IMR-90 (cell line): ENCODE results near the gene XPO6. TPM values are rescaled to one million over a fixed set of nuclear protein-coding genes. Genes with fewer than 3 reads are reported as not detected.

ENCODE experiments used
- ATAC-seq: fragments of 200-7000 bp; cut with Tn5 transposase; 2 replicates; pipeline ENCODE4 v1.9.1; 2020; ENCODE audit warnings: low read depth, mild to moderate bottlenecking, moderate library complexity
- BruUV-seq: library from RNA; stranded (reverse); fragments of 400-500 nt; replicated peaks from 2 replicates; lab custom pipeline; 2021; lab: Mats Ljungman, UMichigan
- CTCF ChIA-PET: fragments of 300-600 bp; formaldehyde crosslinking; extraction: SDS; loops from one replicate; lab custom pipeline; 2021; ENCODE audit warnings: antibody characterized with exemption; lab: Yijun Ruan, JAX
- POLR2A ChIA-PET: fragments of 300-600 bp; sonication (Branson Sonifier 250); formaldehyde crosslinking; loops from one replicate; lab custom pipeline; 2022; ENCODE audit warnings: antibody characterized with exemption; ENCODE audit not compliant: unreplicated experiment; lab: Charles Lee
- DNase-seq: peaks from one replicate; pipeline ENCODE4 v3.0.0; 2013
- H2AFZ ChIP-seq: replicated peaks from 2 replicates; pipeline ENCODE3; 2013; ENCODE audit warnings: low read length, mild to moderate bottlenecking; ENCODE audit not compliant: poor library complexity
- H2AK5ac ChIP-seq: 2 replicates; pipeline ENCODE4 v1.6.1; 2013; ENCODE audit warnings: low read depth, low read length, inconsistent platforms
- H2AK9ac ChIP-seq: replicated peaks from 2 replicates; pipeline ENCODE3; 2013; ENCODE audit warnings: mild to moderate bottlenecking, low read depth, low read length, moderate library complexity; ENCODE audit not compliant: poor library complexity
- H2BK120ac ChIP-seq: 2 replicates; pipeline ENCODE4 v1.6.1; 2013; ENCODE audit warnings: low read depth, low read length, inconsistent platforms
- H2BK15ac ChIP-seq: 3 replicates; pipeline ENCODE4 v1.6.1; 2013; ENCODE audit warnings: low read depth, low read length, inconsistent platforms
- H2BK20ac ChIP-seq: 2 replicates; pipeline ENCODE4 v1.6.1; 2013; ENCODE audit warnings: low read depth, mild to moderate bottlenecking, inconsistent platforms, low read length, moderate library complexity
- H2BK5ac ChIP-seq: 2 replicates; pipeline ENCODE4 v1.6.1; 2013; ENCODE audit warnings: mild to moderate bottlenecking, low read depth, low read length, inconsistent platforms; ENCODE audit not compliant: poor library complexity, severe bottlenecking
- H3K14ac ChIP-seq: replicated peaks from 2 replicates; pipeline ENCODE4 v1.6.1; 2013; ENCODE audit warnings: low read depth, low read length, inconsistent platforms
- H3K18ac ChIP-seq: 2 replicates; pipeline ENCODE4 v1.6.1; 2013; ENCODE audit warnings: low read depth, low read length, control low read depth
- H3K23ac ChIP-seq: 2 replicates; pipeline ENCODE4 v1.6.1; 2013; ENCODE audit warnings: low read depth, low read length, inconsistent platforms
- H3K27ac ChIP-seq: 2 replicates; pipeline ENCODE4 v1.5.1; 2013; ENCODE audit warnings: mild to moderate bottlenecking, control low read depth, low read length; ENCODE audit not compliant: insufficient read depth
- H3K27me3 ChIP-seq: 2 replicates; pipeline ENCODE4 v1.6.1; 2013; ENCODE audit warnings: low read length; ENCODE audit not compliant: control insufficient read depth, insufficient read depth
- H3K36me3 ChIP-seq: 2 replicates; pipeline ENCODE4 v1.6.1; 2013; ENCODE audit warnings: low read length, mixed read lengths; ENCODE audit not compliant: control insufficient read depth, insufficient read depth
- H3K4ac ChIP-seq: 2 replicates; pipeline ENCODE4 v1.6.1; 2013; ENCODE audit warnings: low read depth, low read length, inconsistent platforms
- H3K4me1 ChIP-seq: 2 replicates; pipeline ENCODE4 v1.6.1; 2013; ENCODE audit warnings: low read length, mixed read lengths; ENCODE audit not compliant: control insufficient read depth, insufficient read depth
- H3K4me2 ChIP-seq: 2 replicates; pipeline ENCODE4 v1.6.1; 2013; ENCODE audit warnings: low read depth, mild to moderate bottlenecking, control low read depth, low read length, moderate library complexity
- H3K4me3 ChIP-seq: 2 replicates; pipeline ENCODE4 v1.5.1; 2013; ENCODE audit warnings: low read depth, mild to moderate bottlenecking, control low read depth, low read length, moderate library complexity; ENCODE audit not compliant: insufficient read depth
- H3K56ac ChIP-seq: 2 replicates; pipeline ENCODE4 v1.6.1; 2013; ENCODE audit warnings: low read length, inconsistent platforms; ENCODE audit not compliant: insufficient read depth; ENCODE audit errors: extremely low read depth
- H3K79me1 ChIP-seq, 2 experiments: 2 replicates each; pipeline ENCODE4 v1.6.1; 2013; ENCODE audit warnings: low read length in 2 of 2, inconsistent platforms in 1 of 2, low read depth in 1 of 2
- H3K9ac ChIP-seq: 2 replicates; pipeline ENCODE4 v1.6.1; 2013; ENCODE audit warnings: low read depth, low read length, control low read depth
- H3K9me1 ChIP-seq: 2 replicates; pipeline ENCODE4 v1.6.1; 2013; ENCODE audit warnings: low read length, inconsistent platforms; ENCODE audit not compliant: insufficient read depth
- H3K9me3 ChIP-seq: 2 replicates; pipeline ENCODE4 v1.6.1; 2013; ENCODE audit warnings: low read length; ENCODE audit not compliant: control insufficient read depth, insufficient read depth
- H4K20me1 ChIP-seq: 2 replicates; pipeline ENCODE4 v1.6.1; 2013; ENCODE audit warnings: low read length, inconsistent platforms; ENCODE audit not compliant: insufficient read depth
- H4K5ac ChIP-seq: 2 replicates; pipeline ENCODE4 v1.6.1; 2013; ENCODE audit warnings: mild to moderate bottlenecking, low read depth, low read length, control low read depth
- H4K8ac ChIP-seq, 2 experiments: 2 replicates each; pipeline ENCODE4 v1.6.1; 2013; ENCODE audit warnings: low read depth in 2 of 2, low read length in 2 of 2, control low read depth in 1 of 2, inconsistent platforms in 1 of 2
- H4K91ac ChIP-seq: 2 replicates; pipeline ENCODE4 v1.6.1; 2013; ENCODE audit warnings: low read depth, low read length, inconsistent platforms; ENCODE audit not compliant: insufficient read depth
- BHLHE40 ChIP-seq: fragments of 150-350 bp; IDR thresholded peaks from 2 replicates; pipeline ENCODE4 v1.6.1; 2016; ENCODE audit warnings: mild to moderate bottlenecking, low read depth, low read length
- CEBPB ChIP-seq: IDR thresholded peaks from 2 replicates; pipeline ENCODE4 v1.6.1; 2012; ENCODE audit warnings: low read depth, low read length, improper control_type of control experiment
- CHD1 ChIP-seq: IDR thresholded peaks from 2 replicates; pipeline ENCODE4 v1.6.1; 2012; ENCODE audit warnings: low read depth, low read length, improper control_type of control experiment
- FOS ChIP-seq: fragments of 150-350 bp; IDR thresholded peaks from 2 replicates; pipeline ENCODE4 v1.6.1; 2016; ENCODE audit warnings: low read depth, low read length
- MAZ ChIP-seq: IDR thresholded peaks from 2 replicates; pipeline ENCODE4 v1.6.1; 2012; ENCODE audit warnings: low read depth, mild to moderate bottlenecking, low read length, improper control_type of control experiment, moderate library complexity, borderline replicate concordance
- MXI1 ChIP-seq: IDR thresholded peaks from 2 replicates; pipeline ENCODE4 v1.6.1; 2012; ENCODE audit warnings: low read depth, mild to moderate bottlenecking, low read length, moderate library complexity, borderline replicate concordance
- NFE2L2 ChIP-seq: fragments of 150-350 bp; IDR thresholded peaks from 2 replicates; pipeline ENCODE4 v1.6.1; 2016; ENCODE audit warnings: low read depth, mild to moderate bottlenecking, low read length
- POLR2A ChIP-seq: IDR thresholded peaks from 2 replicates; pipeline ENCODE4 v1.6.1; 2012; ENCODE audit warnings: mild to moderate bottlenecking, low read depth, low read length
- RAD21 ChIP-seq: IDR thresholded peaks from 2 replicates; pipeline ENCODE4 v1.6.1; 2012; ENCODE audit warnings: low read length, improper control_type of control experiment
- RCOR1 ChIP-seq: IDR thresholded peaks from 2 replicates; pipeline ENCODE4 v1.6.1; 2012; ENCODE audit warnings: mild to moderate bottlenecking, low read length, improper control_type of control experiment; ENCODE audit not compliant: insufficient replicate concordance
- SMC3 ChIP-seq: fragments of 150-350 bp; IDR thresholded peaks from 2 replicates; pipeline ENCODE4 v1.6.1; 2016; ENCODE audit warnings: low read depth, mild to moderate bottlenecking, antibody characterized with exemption, low read length, moderate library complexity
- WGBS, 2 experiments: methylation state at CpG; one replicate each; pipeline versions ENCODE4 v1.1.5 to v1.1.7; 2013; ENCODE audit warnings: missing lambda C conversion rate in 2 of 2; ENCODE audit not compliant: insufficient read length in 1 of 2; ENCODE audit errors: extremely low coverage in 2 of 2; 5-methylcytosine and 5-hydroxymethylcytosine counted together
- dilution Hi-C: fragments of 300-500 bp; cut with HindIII; formaldehyde crosslinking; loops from one replicate; pipeline ENCODE4 v1.14.3; 2018; ENCODE audit warnings: low sequenced_read_pairs; ENCODE audit not compliant: unreplicated experiment
- in situ Hi-C: fragments of 300-500 bp; cut with MboI; formaldehyde crosslinking; loops from 3 replicates; pipeline ENCODE4 v1.14.3; 2019; ENCODE audit warnings: low sequenced_read_pairs, inconsistent platforms, mixed read lengths
- intact Hi-C: fragments of 100-400 bp; cut with micrococcal nuclease; formaldehyde crosslinking; loops from 2 replicates; pipeline ENCODE4 v1.10.0; 2022
- polyA plus RNA-seq, 3 experiments: library from polyadenylated mRNA; depleted of rRNA; stranded (reverse); fragments of >200 nt; gene quantifications; 2 replicates each; pipeline ENCODE4 v1.2.3, GENCODE V29; 2012; ENCODE audit warnings: low replicate concordance in 1 of 3
- total RNA-seq: library from RNA; depleted of rRNA; stranded (reverse); fragments of >200 nt; gene quantifications from 2 replicates; pipeline ENCODE4 v1.2.3, GENCODE V29; 2012
- TF ChIP-seq, protein P1 (sequence below): conservative IDR thresholded peaks from 2 replicates; pipeline ENCODE4 v1.5.1; 2012; ENCODE audit warnings: mild to moderate bottlenecking, low read depth, low read length, improper control_type of control experiment
- TF ChIP-seq, protein P2 (sequence below): fragments of 150-350 bp; IDR thresholded peaks from 2 replicates; pipeline ENCODE4 v1.6.1; 2016; ENCODE audit warnings: low read depth, mild to moderate bottlenecking, low read length, moderate library complexity, borderline replicate concordance
- TF ChIP-seq, protein P3 (sequence below): fragments of 150-350 bp; IDR thresholded peaks from 2 replicates; pipeline ENCODE4 v1.6.1; 2017; ENCODE audit warnings: mild to moderate bottlenecking, antibody characterized with exemption, low read length, low read depth

XPO6 gene
- total and polyA plus RNA-seq, 2 of the 4 experiments (the other 2 are of a cell fraction), result 108 to 184 TPM

DNA sequence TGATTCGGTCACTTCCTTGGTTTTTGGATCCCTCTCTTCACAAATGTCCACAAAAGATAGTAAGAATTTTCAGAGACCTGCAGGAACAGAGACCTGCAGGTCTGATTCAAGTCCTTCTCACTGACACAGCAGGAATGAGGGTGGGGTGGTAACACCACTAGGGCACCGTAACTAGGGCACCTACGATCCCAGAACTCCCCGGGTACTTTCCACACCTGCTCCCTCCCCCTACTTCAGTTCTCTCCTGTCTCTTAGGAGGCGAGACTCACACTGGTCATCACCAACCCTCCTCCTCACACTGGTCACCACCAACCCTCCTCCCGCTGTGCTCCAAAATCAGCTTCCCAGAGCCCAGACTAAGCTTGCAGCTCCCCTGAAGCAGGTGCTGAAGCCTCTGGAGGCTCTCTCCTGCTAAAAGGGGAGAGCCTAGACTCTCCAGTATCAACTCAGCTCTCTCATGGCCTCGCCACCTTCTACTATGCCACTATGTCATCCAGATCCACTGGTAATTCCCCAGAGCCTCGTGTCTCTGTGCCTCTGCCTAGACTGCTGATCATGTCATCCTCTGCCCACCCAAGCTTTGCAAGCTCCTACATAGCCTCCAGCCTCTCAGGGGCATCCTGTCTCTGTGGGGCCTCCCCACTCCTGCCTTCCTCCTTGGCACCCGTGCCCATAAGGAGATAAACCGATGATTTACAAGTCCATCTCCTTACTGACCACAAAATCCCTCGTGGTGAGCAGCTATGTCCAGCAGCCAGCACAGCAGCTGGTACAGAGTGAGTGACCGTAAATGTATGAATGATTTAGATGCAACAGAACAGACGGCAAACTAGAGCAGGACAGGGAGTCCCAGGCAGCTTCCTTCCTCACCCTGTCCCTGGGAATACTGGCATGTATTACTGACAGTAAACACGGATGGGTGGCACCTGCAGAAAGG is 84.8 kb downstream of the XPO6 start:
- no peak overlapping the region for H2BK5ac ChIP-seq
- no peak overlapping the region for H2AK5ac ChIP-seq
- H3K9ac ChIP-seq, result no peak overlapping the region
- H3K4me1 ChIP-seq, result no peaks in the 10 kb centered on the region
- no peak overlapping the region for H3K14ac ChIP-seq
- BruUV-seq, result no TSS peak
- no peak overlapping the region for H2AK9ac ChIP-seq
- no peak overlapping the region for H2BK120ac ChIP-seq
- H3K4me2 ChIP-seq, result no peak overlapping the region
- peaks cover 19% of the 10 kb centered on the region for H3K9me1 ChIP-seq
- H2AFZ ChIP-seq, result no peak overlapping the region
- no peak overlapping the region for H2BK20ac ChIP-seq
- intact Hi-C loops, result no loop called here
- no peaks in the 10 kb centered on the region for H3K9me3 ChIP-seq
- ChIA-PET POLR2A (no interaction called here), CTCF (no interaction called here)
- H4K8ac ChIP-seq, result no peak overlapping the region
- no peak overlapping the region for H4K5ac ChIP-seq
- in situ Hi-C loops, result no loop called here
- no peak overlapping the region for H3K27ac ChIP-seq
- no peak overlapping the region for H3K4ac ChIP-seq
- no peak overlapping the region for H4K91ac ChIP-seq
- peaks cover 14% of the 10 kb centered on the region; the same call in 1 of the 2 replicates for H4K20me1 ChIP-seq
- H3K79me1 ChIP-seq, result peaks cover 42 to 72% of the 10 kb centered on the region in 2 experiments
- 96% methylated on average over 4 of the region's 14 CpGs; no CpG with 5 or more reads in 1 of the 2 experiments for WGBS, 2 experiments
- H3K18ac ChIP-seq, result no peak overlapping the region
- no peak overlapping the region for H3K4me3 ChIP-seq
- H3K23ac ChIP-seq, result no peak overlapping the region
- no peak overlapping the region for H3K56ac ChIP-seq
- dilution Hi-C loops, result no loop called here
- peaks cover 79% of the 10 kb centered on the region for H3K36me3 ChIP-seq
- ATAC-seq (no peak), DNase-seq (no peak)
- no peaks in the 10 kb centered on the region for H3K27me3 ChIP-seq
- no peak overlapping the region for H2BK15ac ChIP-seq
- TF ChIP-seq MAZ (no peak), RAD21 (no peak), CEBPB (no peak), SMC3 (no peak), FOS (no peak), NFE2L2 (no peak), POLR2A (no peak), MXI1 (no peak), BHLHE40 (no peak), CHD1 (no peak), RCOR1 (no peak)
- TF ChIP-seq, protein P1, sequence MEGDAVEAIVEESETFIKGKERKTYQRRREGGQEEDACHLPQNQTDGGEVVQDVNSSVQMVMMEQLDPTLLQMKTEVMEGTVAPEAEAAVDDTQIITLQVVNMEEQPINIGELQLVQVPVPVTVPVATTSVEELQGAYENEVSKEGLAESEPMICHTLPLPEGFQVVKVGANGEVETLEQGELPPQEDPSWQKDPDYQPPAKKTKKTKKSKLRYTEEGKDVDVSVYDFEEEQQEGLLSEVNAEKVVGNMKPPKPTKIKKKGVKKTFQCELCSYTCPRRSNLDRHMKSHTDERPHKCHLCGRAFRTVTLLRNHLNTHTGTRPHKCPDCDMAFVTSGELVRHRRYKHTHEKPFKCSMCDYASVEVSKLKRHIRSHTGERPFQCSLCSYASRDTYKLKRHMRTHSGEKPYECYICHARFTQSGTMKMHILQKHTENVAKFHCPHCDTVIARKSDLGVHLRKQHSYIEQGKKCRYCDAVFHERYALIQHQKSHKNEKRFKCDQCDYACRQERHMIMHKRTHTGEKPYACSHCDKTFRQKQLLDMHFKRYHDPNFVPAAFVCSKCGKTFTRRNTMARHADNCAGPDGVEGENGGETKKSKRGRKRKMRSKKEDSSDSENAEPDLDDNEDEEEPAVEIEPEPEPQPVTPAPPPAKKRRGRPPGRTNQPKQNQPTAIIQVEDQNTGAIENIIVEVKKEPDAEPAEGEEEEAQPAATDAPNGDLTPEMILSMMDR, result no peak
- TF ChIP-seq, protein P2, sequence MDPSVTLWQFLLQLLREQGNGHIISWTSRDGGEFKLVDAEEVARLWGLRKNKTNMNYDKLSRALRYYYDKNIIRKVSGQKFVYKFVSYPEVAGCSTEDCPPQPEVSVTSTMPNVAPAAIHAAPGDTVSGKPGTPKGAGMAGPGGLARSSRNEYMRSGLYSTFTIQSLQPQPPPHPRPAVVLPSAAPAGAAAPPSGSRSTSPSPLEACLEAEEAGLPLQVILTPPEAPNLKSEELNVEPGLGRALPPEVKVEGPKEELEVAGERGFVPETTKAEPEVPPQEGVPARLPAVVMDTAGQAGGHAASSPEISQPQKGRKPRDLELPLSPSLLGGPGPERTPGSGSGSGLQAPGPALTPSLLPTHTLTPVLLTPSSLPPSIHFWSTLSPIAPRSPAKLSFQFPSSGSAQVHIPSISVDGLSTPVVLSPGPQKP, result no peak
- TF ChIP-seq, protein P3, sequence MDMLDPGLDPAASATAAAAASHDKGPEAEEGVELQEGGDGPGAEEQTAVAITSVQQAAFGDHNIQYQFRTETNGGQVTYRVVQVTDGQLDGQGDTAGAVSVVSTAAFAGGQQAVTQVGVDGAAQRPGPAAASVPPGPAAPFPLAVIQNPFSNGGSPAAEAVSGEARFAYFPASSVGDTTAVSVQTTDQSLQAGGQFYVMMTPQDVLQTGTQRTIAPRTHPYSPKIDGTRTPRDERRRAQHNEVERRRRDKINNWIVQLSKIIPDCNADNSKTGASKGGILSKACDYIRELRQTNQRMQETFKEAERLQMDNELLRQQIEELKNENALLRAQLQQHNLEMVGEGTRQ, result no peak
